H9 (cell line): ENCODE data around the gene RAB24. TPM values are rescaled to one million over a fixed set of nuclear protein-coding genes. Genes with fewer than 3 reads are reported as not detected.

ENCODE experiments used
- DNase-seq: peaks from one replicate; pipeline ENCODE4 v3.0.0-alpha.2; 2017
- H2AFZ ChIP-seq: one replicate; pipeline ENCODE4 v1.6.1; 2013; ENCODE audit warnings: mild to moderate bottlenecking, low read length, control low read depth, moderate library complexity
- H2AK5ac ChIP-seq: 2 replicates; pipeline ENCODE4 v1.6.1; 2013; ENCODE audit warnings: low read length, control low read depth, mixed read lengths; ENCODE audit not compliant: insufficient read length
- H2BK120ac ChIP-seq: one replicate; pipeline ENCODE4 v1.6.1; 2013; ENCODE audit warnings: low read depth, mild to moderate bottlenecking, low read length, control low read depth, inconsistent platforms; ENCODE audit not compliant: poor library complexity, severe bottlenecking
- H2BK12ac ChIP-seq: 2 replicates; pipeline ENCODE4 v1.6.1; 2013; ENCODE audit warnings: low read length, control low read depth, mixed read lengths, low read depth; ENCODE audit not compliant: insufficient read length
- H2BK15ac ChIP-seq: 2 replicates; pipeline ENCODE4 v1.6.1; 2013; ENCODE audit warnings: low read depth, low read length, control low read depth
- H2BK20ac ChIP-seq: one replicate; pipeline ENCODE4 v1.6.1; 2013; ENCODE audit warnings: low read depth, mild to moderate bottlenecking, low read length, control low read depth, inconsistent platforms; ENCODE audit not compliant: poor library complexity, severe bottlenecking
- H2BK5ac ChIP-seq: 2 replicates; pipeline ENCODE4 v1.6.1; 2013; ENCODE audit warnings: low read length, control low read depth, mixed read lengths; ENCODE audit not compliant: insufficient read length
- H3K14ac ChIP-seq: 2 replicates; pipeline ENCODE4 v1.6.1; 2013; ENCODE audit warnings: low read length, control low read depth; ENCODE audit not compliant: insufficient read depth
- H3K18ac ChIP-seq: 2 replicates; pipeline ENCODE4 v1.6.1; 2013; ENCODE audit warnings: low read depth, mild to moderate bottlenecking, mixed read lengths, low read length, control low read depth; ENCODE audit not compliant: insufficient read length
- H3K23ac ChIP-seq: 2 replicates; pipeline ENCODE4 v1.6.1; 2013; ENCODE audit warnings: low read length, control low read depth, mixed read lengths, low read depth; ENCODE audit not compliant: insufficient read length
- H3K23me2 ChIP-seq: 2 replicates; pipeline ENCODE4 v1.6.1; 2013; ENCODE audit warnings: low read depth, mild to moderate bottlenecking, mixed read lengths, low read length, control low read depth; ENCODE audit not compliant: insufficient read length, poor library complexity, severe bottlenecking
- H3K27ac ChIP-seq: 2 replicates; pipeline ENCODE4 v1.5.1; 2013; ENCODE audit warnings: low read length, control low read depth, mixed read lengths, low read depth; ENCODE audit not compliant: insufficient read length
- H3K27me3 ChIP-seq: 2 replicates; pipeline ENCODE4 v1.6.1; 2013; ENCODE audit warnings: low read length, control low read depth, inconsistent platforms; ENCODE audit not compliant: insufficient read depth
- H3K4ac ChIP-seq: 2 replicates; pipeline ENCODE4 v1.6.1; 2013; ENCODE audit warnings: low read depth, mild to moderate bottlenecking, control low read depth, inconsistent platforms, low read length, moderate library complexity
- H3K4me1 ChIP-seq: 2 replicates; pipeline ENCODE4 v1.6.1; 2013; ENCODE audit warnings: low read length, control low read depth, inconsistent platforms; ENCODE audit not compliant: insufficient read depth
- H3K4me2 ChIP-seq: 2 replicates; pipeline ENCODE4 v1.6.1; 2013; ENCODE audit warnings: low read length, control low read depth, mixed read lengths; ENCODE audit not compliant: insufficient read length, insufficient read depth
- H3K56ac ChIP-seq: 2 replicates; pipeline ENCODE4 v1.6.1; 2013; ENCODE audit warnings: low read depth, mild to moderate bottlenecking, mixed read lengths, low read length, control low read depth; ENCODE audit not compliant: insufficient read length
- H3K79me1 ChIP-seq: 2 replicates; pipeline ENCODE4 v1.6.1; 2013; ENCODE audit warnings: low read depth, mild to moderate bottlenecking, moderate library complexity, low read length, control low read depth, inconsistent platforms; ENCODE audit not compliant: insufficient read depth, poor library complexity, severe bottlenecking
- H3K79me2 ChIP-seq: 2 replicates; pipeline ENCODE4 v1.6.1; 2013; ENCODE audit warnings: low read length, control low read depth, inconsistent platforms; ENCODE audit not compliant: insufficient read depth
- H3K9ac ChIP-seq: 2 replicates; pipeline ENCODE4 v1.6.1; 2013; ENCODE audit warnings: low read length, control low read depth, mixed read lengths; ENCODE audit not compliant: insufficient read length; ENCODE audit errors: extremely low read depth
- H3K9me3 ChIP-seq: one replicate; pipeline ENCODE4 v1.6.1; 2013; ENCODE audit warnings: low read depth, low read length, inconsistent platforms; ENCODE audit not compliant: control insufficient read depth
- H3T11ph ChIP-seq: one replicate; pipeline ENCODE4 v1.6.1; 2013; ENCODE audit warnings: mild to moderate bottlenecking, low read length, control low read depth, inconsistent platforms
- H4K20me1 ChIP-seq: one replicate; pipeline ENCODE4 v1.6.1; 2013; ENCODE audit not compliant: control insufficient read depth, insufficient read length, insufficient read depth
- H4K5ac ChIP-seq: 2 replicates; pipeline ENCODE4 v1.6.1; 2013; ENCODE audit warnings: low read depth, mild to moderate bottlenecking, mixed read lengths, low read length, control low read depth; ENCODE audit not compliant: insufficient read length
- H4K8ac ChIP-seq: replicated peaks from 2 replicates; pipeline ENCODE4 v1.6.1; 2013; ENCODE audit warnings: low read length, control low read depth, mixed read lengths, low read depth; ENCODE audit not compliant: insufficient read length
- H4K91ac ChIP-seq: 2 replicates; pipeline ENCODE4 v1.6.1; 2013; ENCODE audit warnings: low read depth, mild to moderate bottlenecking, moderate library complexity, mixed read lengths, low read length, control low read depth; ENCODE audit not compliant: insufficient read length
- H3K27ac Mint-ChIP-seq, 3 experiments: 2 replicates in 2 of 3; 3 replicates in 1 of 3; pipeline ENCODE4 v1.8.0; 2020 to 2021; ENCODE audit warnings: mixed read lengths in 3 of 3, mild to moderate bottlenecking in 1 of 3, moderate library complexity in 1 of 3
- H3K27me3 Mint-ChIP-seq: 2 replicates; pipeline ENCODE4 v1.8.0; 2021; ENCODE audit warnings: low read depth, mild to moderate bottlenecking, moderate library complexity, mixed read lengths
- H3K36me3 Mint-ChIP-seq, 3 experiments: 2 replicates in 2 of 3; 3 replicates in 1 of 3; pipeline ENCODE4 v1.8.0; 2020 to 2021; ENCODE audit warnings: low read depth in 3 of 3, mixed read lengths in 3 of 3; ENCODE audit not compliant: insufficient read depth in 1 of 3
- H3K4me1 Mint-ChIP-seq, 2 experiments: 2 replicates each; pipeline ENCODE4 v1.8.0; 2020; ENCODE audit warnings: mixed read lengths in 2 of 2
- H3K4me3 Mint-ChIP-seq, 2 experiments: 2 replicates in 1 of 2; 3 replicates in 1 of 2; pipeline ENCODE4 v1.8.0; 2020 to 2021; ENCODE audit warnings: mild to moderate bottlenecking in 2 of 2, mixed read lengths in 2 of 2, moderate library complexity in 1 of 2
- H3K9me3 Mint-ChIP-seq, 2 experiments: 2 replicates in 1 of 2; 3 replicates in 1 of 2; pipeline ENCODE4 v1.8.0; 2020; ENCODE audit warnings: mild to moderate bottlenecking in 2 of 2, mixed read lengths in 2 of 2, moderate library complexity in 1 of 2
- CTCF ChIP-seq: fragments of 200-600 bp; sonication (generic); conservative IDR thresholded peaks from 3 replicates; pipeline ENCODE4 v1.8.0; 2021; ENCODE audit warnings: antibody characterized with exemption, mild to moderate bottlenecking
- WGBS: extraction: QIAGEN DNeasy Blood & Tissue Kit; methylation state at CpG from one replicate; pipeline ENCODE4 v1.1.7; 2013; ENCODE audit warnings: missing lambda C conversion rate, low lambda C conversion rate, mixed read lengths; ENCODE audit not compliant: insufficient read length; ENCODE audit errors: extremely low coverage; 5-methylcytosine and 5-hydroxymethylcytosine counted together
- total RNA-seq: library from RNA; stranded (reverse); gene quantifications from 2 replicates; pipeline ENCODE4 v1.2.1, GENCODE V29; 2021

RAB24 gene
- total RNA-seq, 1 experiment from 2014 or later, result 17.6 TPM

GRCh38 chr5:177311392-177311722, 7.8 kb upstream of the RAB24 start:
- Mint-ChIP-seq H3K4me3 (peak overlapping the region; percentile 76 to 83), H3K4me1 (peaks cover 18 to 20% of the 10 kb centered on the region in 2 experiments), H3K27ac (peak overlapping the region in 1 of 3 experiments; percentile 53; a peak in 1 of 7 replicates), H3K9me3 (no peaks in the 10 kb centered on the region), H3K27me3 (no peaks in the 10 kb centered on the region; the same call in 1 of the 2 replicates), H3K36me3 (peaks cover 6 to 12% (median 8%) of the 10 kb centered on the region in 3 experiments)
- H3K4me2 ChIP-seq, result peak overlapping the region; percentile 80
- H3K27ac ChIP-seq, result no peak overlapping the region
- DNase-seq, result peak; percentile 51
- no peak overlapping the region for H2BK15ac ChIP-seq
- no peaks in the 10 kb centered on the region for H3K27me3 ChIP-seq
- H4K5ac ChIP-seq, result no peak overlapping the region
- H3K14ac ChIP-seq, result peak overlapping the region; percentile 31; the same call in 1 of the 2 replicates
- no peak overlapping the region for H4K8ac ChIP-seq
- H2AK5ac ChIP-seq, result no peak overlapping the region
- no peak overlapping the region for H4K91ac ChIP-seq
- no peaks in the 10 kb centered on the region for H3K9me3 ChIP-seq
- no peak overlapping the region for H2BK20ac ChIP-seq
- H2BK120ac ChIP-seq, result no peak overlapping the region
- peaks cover 5% of the 10 kb centered on the region for H4K20me1 ChIP-seq
- no peak for TF ChIP-seq CTCF
- no peaks in the 10 kb centered on the region for H3K4me1 ChIP-seq
- peaks cover 14% of the 10 kb centered on the region for H3K23me2 ChIP-seq
- H3K18ac ChIP-seq, result no peak overlapping the region
- H3T11ph ChIP-seq, result no peak overlapping the region
- H2BK5ac ChIP-seq, result no peak overlapping the region
- no peak overlapping the region for H3K23ac ChIP-seq
- peak overlapping the region; percentile 37 for H3K9ac ChIP-seq
- no peak overlapping the region for H2AFZ ChIP-seq
- H3K56ac ChIP-seq, result no peak overlapping the region
- H3K79me2 ChIP-seq, result no peaks in the 10 kb centered on the region
- no CpG with 5 or more reads among the region's 23 CpGs for WGBS
- H2BK12ac ChIP-seq, result no peak overlapping the region
- no peak overlapping the region for H3K4ac ChIP-seq
- no peaks in the 10 kb centered on the region for H3K79me1 ChIP-seq
